Epithelial cell of esophagus (primary cell): Measurements from ENCODE around the gene TMEM245.

Source experiments
- DNase-seq: peaks from one replicate; pipeline ENCODE4 v3.0.0; 2010; ENCODE audit warnings: low read depth
- H3K4me3 ChIP-seq: 2 replicates; pipeline ENCODE4 v1.5.1; 2011; ENCODE audit warnings: mild to moderate bottlenecking, low read length, control low read depth
- CTCF ChIP-seq: IDR thresholded peaks from 2 replicates; pipeline ENCODE4 v1.5.1; 2011; ENCODE audit warnings: low read depth, mild to moderate bottlenecking, low read length, control low read depth, inconsistent platforms; ENCODE audit not compliant: insufficient read depth; ENCODE audit errors: missing control alignments

TMEM245 gene

GRCh38 chr9:109121232-109121796 lies 1.6 kb upstream of the TMEM245 start:
- no peak for TF ChIP-seq CTCF
- no peak for DNase-seq
- H3K4me3 ChIP-seq, result no peak overlapping the region

- no peak for DNase-seq
- peak overlapping the region; percentile 9 for H3K4me3 ChIP-seq
- TF ChIP-seq CTCF, result no peak
Measured at GRCh38 chr9:109120204-109120789, 550 bp upstream of the TMEM245 start.

GRCh38 chr9:109118808-109119438 lies 824 bp downstream of the TMEM245 start:
- DNase-seq, result no peak
- TF ChIP-seq CTCF, result no peak

GRCh38 chr9:109117856-109118807 lies 1.6 kb downstream of the TMEM245 start:
- peak overlapping the region; percentile 84 for H3K4me3 ChIP-seq
- TF ChIP-seq CTCF, result no peak
- peak; percentile 88 for DNase-seq

More at GRCh38 chr9:109118808-109119438, 824 bp downstream of the TMEM245 start:
- peak overlapping the region; percentile 84 for H3K4me3 ChIP-seq

- H3K4me3 ChIP-seq, result no peak overlapping the region
- TF ChIP-seq CTCF, result no peak
- no peak for DNase-seq
Measured at GRCh38 chr9:109115931-109116526, 3.7 kb downstream of the TMEM245 start.

- no peak for TF ChIP-seq CTCF
- DNase-seq, result peak; percentile 83
- H3K4me3 ChIP-seq, result no peak overlapping the region
Measured at GRCh38 chr9:109114670-109115069, 5.1 kb downstream of the TMEM245 start.
